Measurements from ENCODE around the gene GIGYF2. TPM values are rescaled to one million over a fixed set of nuclear protein-coding genes. Genes with fewer than 3 reads are reported as not detected.
A peak's percentile ranks its signal among the peaks of the same experiment; 100 is the strongest.

The GIGYF2 gene
- polyA plus RNA-seq, 2 of the 4 experiments (the other 2 are of a cell fraction), result 31.2 to 46.3 TPM

GRCh38 chr2:232877940-232878511, 180.9 kb downstream of the GIGYF2 start:
- 94% methylated on average over 7 of the region's 13 CpGs for WGBS (ENCODE audit: missing lambda C conversion rate)
- Histone ChIP-seq H3K9me3 (no peaks in the 10 kb centered on the region), H3K4me1 (peaks cover 55% of the 10 kb centered on the region), H3K4me2 (peak overlapping the region; percentile 96), H3K4me3 (peak overlapping the region; percentile 81), H3K27ac (peak overlapping the region; percentile 93 to 97)
- TF ChIP-seq ZC3H11A (IDR thresholded peaks at IDR 0.05), result no peak
- no peak for TF ChIP-seq ZFP36 (IDR thresholded peaks at IDR 0.05; ENCODE audit: borderline replicate concordance, partially characterized antibody)
- TF ChIP-seq NPAS2 (CRISPR knock-in tag; IDR thresholded peaks at IDR 0.05; ENCODE audit: borderline replicate concordance), result no peak
- TF ChIP-seq SREBF2 (IDR thresholded peaks at IDR 0.05), result no peak
- TF ChIP-seq RNF2 (IDR thresholded peaks at IDR 0.05; ENCODE audit: borderline replicate concordance, low read depth), result no peak
- TF ChIP-seq REST (IDR thresholded peaks at IDR 0.05), result no peak
- TF ChIP-seq JUN (IDR thresholded peaks at IDR 0.05), result no peak
- TF ChIP-seq BCL3 (IDR thresholded peaks at IDR 0.05), result no peak
- no peak for TF ChIP-seq KDM5A (IDR thresholded peaks at IDR 0.05)
- no peak for TF ChIP-seq EHMT2 (IDR thresholded peaks at IDR 0.05; ENCODE audit: low read depth)
- TF ChIP-seq NR3C1 (IDR thresholded peaks at IDR 0.05), result no peak
- TF ChIP-seq CHD2 (IDR thresholded peaks at IDR 0.05; ENCODE audit: low read length, partially characterized antibody), result no peak
- TF ChIP-seq ESRRA (IDR thresholded peaks at IDR 0.05; ENCODE audit: borderline replicate concordance, low read length), result no peak
- no peak for TF ChIP-seq USF2 (IDR thresholded peaks at IDR 0.05)
- no peak for TF ChIP-seq PBX3 (IDR thresholded peaks at IDR 0.05)
- no peak for TF ChIP-seq KDM1A (IDR thresholded peaks at IDR 0.05; ENCODE audit: low read depth)
- no peak for TF ChIP-seq TP53 (CRISPR knock-in tag; IDR thresholded peaks at IDR 0.05)
- ATAC-seq, result no peak
- FAIRE-seq, result no peak
- no peak for DNase-seq (ENCODE audit: low read depth in 1 of 2, low spot score in 1 of 2)
- POLR2A ChIA-PET, result no interaction called here
- CTCF ChIA-PET, result interaction anchor here (0.9 to 2.6 kb wide), 5 partner anchors 9 to 176 kb away, joined by 3 to 10 read pairs (median 5); no protein-coding TSS in a partner anchor

- ATAC-seq, result no peak
- FAIRE-seq, result no peak
- H3K4me3 ChIP-seq, result no peak overlapping the region
- 83% methylated on average over 16 of the region's 20 CpGs for WGBS (ENCODE audit: missing lambda C conversion rate)
- peaks cover 48% of the 10 kb centered on the region for H3K4me1 ChIP-seq
- H3K27ac ChIP-seq, result peak overlapping the region; percentile 44 to 97; a peak in 5 of 6 replicates
- no peak for DNase-seq (ENCODE audit: low read depth in 1 of 2, low spot score in 1 of 2)
- TF ChIP-seq HDAC2 (IDR thresholded peaks at IDR 0.05) (no peak), KDM1A (IDR thresholded peaks at IDR 0.05; ENCODE audit: low read depth) (no peak), EP300 (IDR thresholded peaks at IDR 0.05) (no peak), ZSCAN20 (CRISPR knock-in tag; IDR thresholded peaks at IDR 0.05) (no peak), HOXB13 (CRISPR knock-in tag; IDR thresholded peaks at IDR 0.05; ENCODE audit: low read depth) (no peak), HOXA7 (CRISPR knock-in tag; IDR thresholded peaks at IDR 0.05) (no peak)
- ChIA-PET CTCF (interaction anchor here (0.6 to 2.6 kb wide), 8 partner anchors 8 to 175 kb away, joined by 3 to 10 read pairs (median 4); no protein-coding TSS in a partner anchor), POLR2A (no interaction called here)
- peak overlapping the region; percentile 96; the same call in 2 of the 3 replicates for H3K4me2 ChIP-seq
- H3K9me3 ChIP-seq, result no peaks in the 10 kb centered on the region
Measured at GRCh38 chr2:232878855-232879617, 181.9 kb downstream of the GIGYF2 start.

Measured in A549 (cell line).